Neural progenitor cell (in vitro differentiated cells): ENCODE measurements around the gene LRP2. TPM values are rescaled to one million over a fixed set of nuclear protein-coding genes. Genes with fewer than 3 reads are reported as not detected.

Experiments
- DNase-seq: peaks from one replicate; pipeline ENCODE4 v3.0.0-alpha.2; 2016; ENCODE audit warnings: low spot score
- H2AFZ ChIP-seq: fragments of 200-600 bp; sonication (generic); replicated peaks from 2 replicates; pipeline ENCODE4 v1.6.1; 2016; ENCODE audit warnings: antibody characterized with exemption
- H3F3A ChIP-seq: fragments of 200-600 bp; sonication (generic); 2 replicates; pipeline ENCODE4 v1.6.1; 2016; ENCODE audit warnings: antibody characterized with exemption, low read depth
- H3K27ac ChIP-seq: fragments of 200-600 bp; sonication (generic); 2 replicates; pipeline ENCODE4 v1.5.1; 2016; ENCODE audit warnings: mild to moderate bottlenecking
- H3K27me3 ChIP-seq: fragments of 200-600 bp; sonication (generic); 2 replicates; pipeline ENCODE4 v1.6.1; 2016; ENCODE audit warnings: mild to moderate bottlenecking, moderate library complexity
- H3K36me3 ChIP-seq: fragments of 200-600 bp; sonication (generic); 2 replicates; pipeline ENCODE4 v1.5.1; 2016
- H3K4me1 ChIP-seq: fragments of 200-600 bp; sonication (generic); 2 replicates; pipeline ENCODE4 v1.6.1; 2016; ENCODE audit warnings: mixed run types
- H3K4me2 ChIP-seq: fragments of 200-600 bp; sonication (generic); 2 replicates; pipeline ENCODE4 v1.6.1; 2016
- H3K4me3 ChIP-seq: fragments of 200-600 bp; sonication (generic); 2 replicates; pipeline ENCODE4 v1.5.1; 2016
- H3K79me2 ChIP-seq: fragments of 200-600 bp; sonication (generic); 2 replicates; pipeline ENCODE4 v1.6.1; 2016; ENCODE audit warnings: low read depth
- H3K9ac ChIP-seq: fragments of 200-600 bp; sonication (generic); 2 replicates; pipeline ENCODE4 v1.6.1; 2016
- H3K9me3 ChIP-seq: fragments of 200-600 bp; sonication (generic); 2 replicates; pipeline ENCODE4 v1.5.1; 2016; ENCODE audit warnings: low read depth
- H4K20me1 ChIP-seq: fragments of 200-600 bp; sonication (generic); 2 replicates; pipeline ENCODE4 v1.6.1; 2016; ENCODE audit warnings: low read depth
- H3K27ac Mint-ChIP-seq: 3 replicates; pipeline ENCODE4 v1.8.0; 2021; ENCODE audit warnings: mixed read lengths
- H3K27me3 Mint-ChIP-seq: 2 replicates; pipeline ENCODE4 v1.8.0; 2022; ENCODE audit warnings: low read depth, mild to moderate bottlenecking, inconsistent platforms, moderate library complexity, mixed read lengths; ENCODE audit not compliant: insufficient read depth
- H3K36me3 Mint-ChIP-seq: 3 replicates; pipeline ENCODE4 v1.8.0; 2021; ENCODE audit warnings: mixed read lengths
- H3K4me1 Mint-ChIP-seq: 3 replicates; pipeline ENCODE4 v1.8.0; 2021; ENCODE audit warnings: mixed read lengths
- H3K4me3 Mint-ChIP-seq: 3 replicates; pipeline ENCODE4 v1.8.0; 2021; ENCODE audit warnings: mild to moderate bottlenecking, moderate library complexity, mixed read lengths
- H3K9me3 Mint-ChIP-seq: 3 replicates; pipeline ENCODE4 v1.8.0; 2020; ENCODE audit warnings: mixed read lengths
- EZH2 ChIP-seq: fragments of 200-600 bp; sonication (generic); IDR thresholded peaks from 2 replicates; pipeline ENCODE4 v1.6.1; 2017; ENCODE audit warnings: antibody characterized with exemption, mild to moderate bottlenecking, moderate library complexity
- EZH2phosphoT487 ChIP-seq: fragments of 200-600 bp; sonication (generic); IDR thresholded peaks from 2 replicates; pipeline ENCODE4 v1.6.1; 2017; ENCODE audit warnings: antibody characterized with exemption
- total RNA-seq: library from RNA; depleted of rRNA; stranded (reverse); fragments of >200 nt; gene quantifications from 2 replicates; pipeline ENCODE4 v1.2.3, GENCODE V29; 2015; ENCODE audit warnings: low replicate concordance
- TF ChIP-seq, protein P1 (sequence below): fragments of 200-600 bp; sonication (generic); IDR thresholded peaks from 2 replicates; pipeline ENCODE4 v1.5.1; 2017; ENCODE audit warnings: antibody characterized with exemption, mild to moderate bottlenecking

LRP2 gene
- total RNA-seq, 1 donor from 2014 or later = 143 TPM

DNA sequence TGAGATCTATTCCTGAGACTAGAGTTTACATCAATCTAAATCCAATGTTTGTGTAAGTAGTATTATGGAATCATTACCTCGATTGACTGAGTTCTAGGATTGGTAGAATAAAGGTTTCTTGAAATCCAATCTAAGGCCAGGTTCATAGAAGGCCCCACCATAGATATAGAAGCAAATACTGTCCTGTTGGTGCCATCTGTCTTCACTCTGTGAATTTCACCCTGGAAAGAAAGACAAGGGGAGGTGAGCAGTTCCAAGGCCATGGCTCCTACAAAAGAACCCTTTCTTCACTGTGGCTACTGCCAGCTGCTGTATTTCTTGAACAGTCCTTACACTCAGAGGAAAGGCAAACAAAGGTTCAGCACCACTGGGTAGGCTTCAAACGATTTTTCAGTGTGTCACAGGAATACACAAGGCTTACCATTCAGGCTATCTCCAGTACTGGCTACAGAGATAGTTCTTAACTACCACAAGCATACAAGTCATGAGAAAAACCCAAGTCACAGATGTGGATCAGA, 137.0 kb downstream of the LRP2 start:
- Mint-ChIP-seq H3K36me3 (peaks cover 14% of the 10 kb centered on the region), H3K4me1 (peaks cover 6% of the 10 kb centered on the region), H3K27me3 (no peaks in the 10 kb centered on the region), H3K27ac (no peak overlapping the region), H3K4me3 (no peak overlapping the region), H3K9me3 (no peaks in the 10 kb centered on the region)
- Histone ChIP-seq H3K9me3 (no peaks in the 10 kb centered on the region), H3K27ac (no peak overlapping the region), H3K9ac (no peak overlapping the region), H3K27me3 (no peaks in the 10 kb centered on the region), H3K79me2 (no peaks in the 10 kb centered on the region), H3K4me3 (no peak overlapping the region), H3K36me3 (peaks cover 13% of the 10 kb centered on the region), H3K4me2 (no peak overlapping the region), H3K4me1 (peaks cover 4% of the 10 kb centered on the region), H4K20me1 (no peaks in the 10 kb centered on the region), H2AFZ (no peak overlapping the region), H3F3A (no peaks in the 10 kb centered on the region)
- TF ChIP-seq EZH2phosphoT487 (no peak), EZH2 (no peak)
- TF ChIP-seq, protein P1, sequence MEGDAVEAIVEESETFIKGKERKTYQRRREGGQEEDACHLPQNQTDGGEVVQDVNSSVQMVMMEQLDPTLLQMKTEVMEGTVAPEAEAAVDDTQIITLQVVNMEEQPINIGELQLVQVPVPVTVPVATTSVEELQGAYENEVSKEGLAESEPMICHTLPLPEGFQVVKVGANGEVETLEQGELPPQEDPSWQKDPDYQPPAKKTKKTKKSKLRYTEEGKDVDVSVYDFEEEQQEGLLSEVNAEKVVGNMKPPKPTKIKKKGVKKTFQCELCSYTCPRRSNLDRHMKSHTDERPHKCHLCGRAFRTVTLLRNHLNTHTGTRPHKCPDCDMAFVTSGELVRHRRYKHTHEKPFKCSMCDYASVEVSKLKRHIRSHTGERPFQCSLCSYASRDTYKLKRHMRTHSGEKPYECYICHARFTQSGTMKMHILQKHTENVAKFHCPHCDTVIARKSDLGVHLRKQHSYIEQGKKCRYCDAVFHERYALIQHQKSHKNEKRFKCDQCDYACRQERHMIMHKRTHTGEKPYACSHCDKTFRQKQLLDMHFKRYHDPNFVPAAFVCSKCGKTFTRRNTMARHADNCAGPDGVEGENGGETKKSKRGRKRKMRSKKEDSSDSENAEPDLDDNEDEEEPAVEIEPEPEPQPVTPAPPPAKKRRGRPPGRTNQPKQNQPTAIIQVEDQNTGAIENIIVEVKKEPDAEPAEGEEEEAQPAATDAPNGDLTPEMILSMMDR = no peak
- DNase-seq = no peak

- TF ChIP-seq, protein P1 = no peak
- TF ChIP-seq EZH2phosphoT487 = no peak
- TF ChIP-seq EZH2 = no peak
- no peak overlapping the region for H3K4me3 Mint-ChIP-seq
These were observed 139.7 kb downstream of the LRP2 start for GRCh38 chr2:169222665-169223064.

GRCh38 chr2:169221745-169222369, 140.5 kb downstream of the LRP2 start:
- no peak for DNase-seq
- H3K4me2 ChIP-seq = no peak overlapping the region
- no peaks in the 10 kb centered on the region for H3K27me3 ChIP-seq
- H3K4me1 ChIP-seq = no peaks in the 10 kb centered on the region
- H3K27ac ChIP-seq = no peak overlapping the region
- Mint-ChIP-seq H3K9me3 (no peaks in the 10 kb centered on the region), H3K27ac (no peak overlapping the region), H3K27me3 (no peaks in the 10 kb centered on the region), H3K4me1 (no peaks in the 10 kb centered on the region), H3K4me3 (no peak overlapping the region), H3K36me3 (peaks cover 13% of the 10 kb centered on the region)
- H3F3A ChIP-seq = no peaks in the 10 kb centered on the region
- H2AFZ ChIP-seq = no peak overlapping the region
- H3K79me2 ChIP-seq = no peaks in the 10 kb centered on the region
- no peaks in the 10 kb centered on the region for H4K20me1 ChIP-seq
- no peak overlapping the region for H3K9ac ChIP-seq
- H3K36me3 ChIP-seq = peaks cover 24% of the 10 kb centered on the region
- H3K9me3 ChIP-seq = no peaks in the 10 kb centered on the region
- TF ChIP-seq, protein P1 = peak; percentile 39
- no peak for TF ChIP-seq EZH2
- no peak for TF ChIP-seq EZH2phosphoT487
- no peak overlapping the region for H3K4me3 ChIP-seq

More at GRCh38 chr2:169222665-169223064, 139.7 kb downstream of the LRP2 start:
- H3K36me3 Mint-ChIP-seq = peaks cover 13% of the 10 kb centered on the region
- Histone ChIP-seq H3K27ac (no peak overlapping the region), H3F3A (no peaks in the 10 kb centered on the region), H2AFZ (no peak overlapping the region), H3K9ac (no peak overlapping the region), H3K79me2 (no peaks in the 10 kb centered on the region), H3K4me1 (no peaks in the 10 kb centered on the region), H3K4me3 (no peak overlapping the region), H3K27me3 (no peaks in the 10 kb centered on the region), H3K4me2 (no peak overlapping the region), H3K9me3 (no peaks in the 10 kb centered on the region), H3K36me3 (peaks cover 24% of the 10 kb centered on the region), H4K20me1 (no peaks in the 10 kb centered on the region)
- H3K27me3 Mint-ChIP-seq = no peaks in the 10 kb centered on the region
- H3K4me1 Mint-ChIP-seq = no peaks in the 10 kb centered on the region
- H3K27ac Mint-ChIP-seq = no peak overlapping the region
- no peaks in the 10 kb centered on the region for H3K9me3 Mint-ChIP-seq
- no peak for DNase-seq
